GM21576 (cell line): ENCODE data around the gene MRPL41.
"Not testable (repeated sequence)": the region's sequence is repeated elsewhere in the genome, so short reads cannot be mapped to it uniquely, and the experiment has no call there.

Experiments used
- ATAC-seq: cut with Tn5 transposase; IDR thresholded peaks from one replicate; pipeline ENCODE4 v1.9.1; 2021; ENCODE audit warnings: mild to moderate bottlenecking, moderate library complexity; ENCODE audit not compliant: unreplicated experiment

MRPL41 gene

DNA sequence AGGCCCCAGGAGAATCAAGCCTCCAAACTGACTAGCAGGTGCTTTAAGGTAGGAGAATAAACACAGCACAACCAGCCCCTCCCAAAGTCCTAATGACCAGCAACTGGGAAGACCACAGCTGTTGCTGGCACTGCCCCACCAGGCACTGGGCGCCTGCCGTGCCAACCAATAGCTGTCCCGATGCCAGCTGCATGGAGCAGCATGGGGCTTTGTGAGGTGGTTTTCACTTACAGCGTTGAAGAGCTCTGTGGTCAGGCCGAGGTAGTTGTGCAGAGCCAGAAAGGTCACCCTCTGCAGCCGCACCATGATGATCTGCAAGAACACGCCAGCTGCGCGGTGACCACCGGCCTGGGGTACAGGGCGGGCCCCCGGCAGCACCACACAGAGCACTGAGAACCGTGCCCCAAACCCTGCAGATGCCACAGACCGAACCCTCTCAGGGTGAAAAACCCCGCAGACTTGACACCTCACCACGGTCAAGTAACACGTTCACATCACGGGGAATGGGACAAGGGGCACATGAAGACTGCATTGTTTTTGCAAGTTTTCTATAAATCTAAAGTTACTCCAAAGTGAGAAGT, 30.2 kb upstream of the MRPL41 start:
- no peak for ATAC-seq

DNA sequence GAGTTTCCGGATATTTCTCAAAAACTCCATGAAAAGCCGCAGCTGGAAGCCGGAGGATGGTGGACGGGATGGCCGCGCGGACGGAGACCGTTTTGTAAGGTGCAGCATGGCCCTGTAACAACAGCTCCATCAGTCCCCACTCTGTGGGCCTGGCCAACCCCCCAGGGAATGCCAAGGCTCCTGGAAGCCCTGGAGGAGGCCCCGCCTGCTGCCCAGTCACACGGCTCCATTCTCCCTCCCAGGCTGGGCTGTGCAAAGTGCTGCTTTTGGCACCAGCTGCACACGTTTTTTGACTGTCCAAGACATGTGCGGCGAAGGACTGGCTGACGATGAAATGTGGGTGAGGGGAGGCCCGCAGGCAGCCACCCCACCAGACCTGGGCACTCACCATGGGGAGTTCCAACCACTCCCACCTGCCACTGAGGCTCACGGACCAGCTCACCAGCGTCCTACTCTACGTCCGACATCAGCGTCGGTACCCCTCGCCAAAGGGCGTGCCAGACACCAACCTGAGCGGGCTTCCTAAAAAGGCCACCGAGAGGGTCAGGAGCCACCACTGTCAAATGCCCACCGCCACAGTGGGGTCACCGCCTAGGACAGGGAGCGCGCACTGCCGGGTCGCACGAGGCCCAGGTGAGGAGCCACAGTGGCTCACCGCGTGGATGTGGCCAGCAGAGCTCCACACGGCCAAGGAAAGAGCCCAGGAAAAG, 28.8 kb upstream of the MRPL41 start:
- no peak for ATAC-seq

DNA sequence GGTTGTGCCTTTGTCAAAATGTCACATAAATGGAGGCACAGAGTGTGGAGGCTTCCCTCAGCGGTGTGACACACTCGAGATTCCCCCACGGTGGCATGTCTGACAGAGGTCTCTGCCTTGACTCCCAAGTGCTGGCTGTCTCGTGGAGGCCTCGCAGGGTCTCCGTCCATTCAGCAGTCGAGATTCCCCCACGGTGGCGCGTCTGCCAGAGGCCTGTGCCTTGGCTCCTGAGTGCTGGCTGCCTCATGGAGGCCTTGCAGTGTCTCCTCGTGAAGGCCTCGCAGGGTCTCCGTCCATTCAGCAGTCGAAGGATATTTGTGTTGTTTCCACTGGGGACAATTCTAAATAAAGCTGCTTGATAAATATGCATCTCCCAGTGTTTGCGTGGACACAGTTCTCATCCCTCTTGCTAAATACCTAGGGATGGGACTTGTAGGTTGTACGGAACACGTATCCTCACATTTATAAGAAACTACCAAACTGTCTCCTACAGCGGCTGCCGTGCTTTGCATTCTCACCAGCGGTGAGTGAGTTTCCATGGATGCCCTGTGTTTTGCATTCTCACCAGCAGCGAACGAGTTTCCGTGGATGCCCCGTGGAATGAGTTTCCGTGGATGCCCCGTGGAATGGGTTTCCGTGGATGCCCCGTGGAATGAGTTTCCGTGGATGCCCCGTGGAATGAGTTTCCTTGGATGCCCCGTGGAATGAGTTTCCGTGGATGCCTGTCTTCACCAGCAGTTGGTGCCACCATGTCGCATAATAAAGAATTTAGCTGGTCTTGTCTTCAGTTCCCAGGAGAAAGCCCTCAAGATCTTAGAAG, 27.3 kb upstream of the MRPL41 start:
- no peak for ATAC-seq

DNA sequence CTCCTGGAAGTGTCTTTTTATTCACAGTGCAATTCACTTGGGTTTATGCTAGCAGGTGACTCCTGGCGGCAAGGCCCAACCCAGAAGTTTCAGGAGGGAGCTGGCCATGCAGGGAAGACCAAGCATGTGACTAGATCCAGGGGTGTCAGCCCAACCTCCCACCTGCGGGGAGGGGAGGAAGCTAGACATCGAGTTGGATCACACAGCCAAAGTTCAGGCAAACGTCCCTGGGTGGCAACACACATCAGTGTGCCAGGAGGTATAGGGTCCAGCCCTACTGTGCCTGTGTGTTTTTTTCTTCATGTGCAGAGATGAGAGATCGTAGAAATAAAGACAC, 26.7 kb upstream of the MRPL41 start:
- no peak for ATAC-seq

DNA sequence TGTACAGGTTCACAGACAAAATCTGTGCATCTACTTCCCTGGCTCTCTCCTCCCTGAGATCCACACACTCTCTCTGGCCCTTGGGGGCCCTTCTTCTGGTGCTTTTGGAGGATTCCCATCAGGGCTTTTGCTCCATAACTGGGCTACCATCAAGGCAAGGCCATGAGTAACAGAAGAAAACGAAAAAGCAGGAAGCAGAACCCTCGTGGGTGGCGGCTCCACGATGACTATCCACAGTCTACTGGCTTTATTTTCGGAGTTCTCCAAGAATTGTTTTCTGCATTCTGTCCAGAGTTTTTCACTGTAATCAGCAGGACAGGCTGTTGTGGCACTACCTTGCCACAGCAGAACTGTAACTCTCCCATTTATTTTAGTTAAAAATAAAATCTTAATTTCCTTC, 21.3 kb upstream of the MRPL41 start:
- ATAC-seq: no peak

DNA sequence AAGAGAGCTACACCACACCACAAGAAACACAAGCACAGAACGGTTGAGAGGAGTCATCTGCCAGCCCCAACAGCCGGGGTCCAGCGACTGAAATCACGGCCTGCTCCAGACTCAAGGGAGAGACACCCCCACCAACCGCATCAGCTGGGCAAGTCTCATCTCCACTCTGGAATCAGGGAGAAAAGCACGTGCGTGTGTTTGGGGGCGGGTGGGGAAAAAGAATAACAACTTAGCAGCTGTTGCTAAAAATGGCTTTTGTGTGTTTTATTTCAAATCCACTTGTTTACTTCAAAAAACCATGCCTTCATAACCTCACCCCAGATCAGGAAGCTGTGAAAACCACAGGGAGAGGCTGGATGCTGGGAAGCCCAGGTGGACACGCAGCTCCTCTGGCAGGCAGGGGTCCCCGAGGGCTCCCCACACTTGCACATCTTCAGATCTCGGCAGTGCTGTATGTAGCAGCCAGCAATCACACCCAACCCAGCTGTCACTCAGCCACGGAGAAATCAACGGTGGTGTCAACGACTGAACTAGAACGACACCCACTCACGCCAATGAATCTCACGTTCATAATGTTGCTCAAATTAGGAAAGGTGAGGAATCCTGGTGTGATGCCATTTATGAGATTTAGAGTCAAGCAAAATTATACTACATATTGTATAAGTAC, 20.4 kb upstream of the MRPL41 start:
- no peak for ATAC-seq

DNA sequence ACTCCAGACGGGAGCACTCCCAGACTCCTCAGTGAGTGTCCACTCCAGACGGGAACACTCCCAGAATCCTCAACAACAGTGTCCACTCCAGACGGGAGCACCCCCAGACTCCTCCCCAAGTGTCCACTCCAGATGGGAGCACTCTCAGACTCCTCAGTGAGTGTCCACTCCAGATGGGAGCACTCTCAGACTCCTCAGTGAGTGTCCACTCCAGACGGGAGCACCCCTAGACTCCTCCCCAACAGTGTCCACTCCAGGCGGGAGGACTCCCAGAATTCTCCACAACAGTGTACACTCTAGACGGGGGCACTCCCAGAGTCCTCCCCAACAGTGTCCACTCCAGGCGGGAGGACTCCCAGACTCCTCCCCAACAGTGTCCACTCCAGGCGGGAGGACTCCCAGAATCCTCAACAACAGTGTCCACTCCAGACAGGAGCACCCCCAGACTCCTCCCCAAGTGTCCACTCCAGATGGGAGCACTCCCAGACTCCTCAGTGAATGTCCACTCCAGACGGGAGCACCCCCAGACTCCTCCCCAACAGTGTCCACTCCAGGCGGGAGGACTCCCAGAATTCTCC, 18.7 kb upstream of the MRPL41 start:
- not testable (repeated sequence) for ATAC-seq

DNA sequence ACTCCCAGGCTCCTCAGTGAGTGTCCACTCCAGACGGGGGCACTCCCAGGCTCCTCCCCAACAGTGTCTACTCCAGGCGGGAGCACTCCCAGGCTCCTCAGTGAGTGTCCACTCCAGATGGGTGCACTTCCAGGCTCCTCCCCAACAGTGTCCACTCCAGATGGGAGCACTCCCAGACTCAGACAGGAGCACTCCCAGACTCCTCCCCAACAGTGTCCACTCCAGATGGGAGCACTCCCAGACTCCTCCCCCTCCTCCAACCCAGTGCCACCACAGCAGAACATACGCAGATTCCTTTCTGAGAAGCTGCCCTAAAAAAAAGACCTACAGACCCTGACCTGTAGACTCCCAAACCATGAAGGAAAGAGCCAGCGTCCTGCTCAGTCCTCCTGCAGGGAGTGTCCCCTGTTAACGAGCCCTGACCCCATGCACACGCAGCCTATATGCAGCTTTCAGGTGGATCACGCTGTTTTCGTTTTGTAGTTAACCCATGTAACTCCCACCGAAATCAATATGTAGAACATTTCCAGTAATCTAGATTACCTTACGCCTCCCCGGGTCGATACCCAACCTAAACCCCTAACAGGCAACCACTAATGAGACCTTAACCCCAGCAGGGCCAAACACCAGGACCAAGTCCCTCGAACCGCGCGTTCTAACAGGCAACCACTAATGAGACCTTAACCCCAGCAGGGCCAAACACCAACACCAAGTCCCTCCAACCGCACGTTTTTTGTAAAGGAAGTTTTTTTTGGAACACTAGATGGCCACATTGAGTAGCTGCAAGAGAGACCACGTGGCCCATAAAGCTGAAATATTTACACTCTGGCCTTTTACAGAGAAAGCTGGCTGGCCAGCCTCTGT, 17.2 kb upstream of the MRPL41 start:
- no peak for ATAC-seq

DNA sequence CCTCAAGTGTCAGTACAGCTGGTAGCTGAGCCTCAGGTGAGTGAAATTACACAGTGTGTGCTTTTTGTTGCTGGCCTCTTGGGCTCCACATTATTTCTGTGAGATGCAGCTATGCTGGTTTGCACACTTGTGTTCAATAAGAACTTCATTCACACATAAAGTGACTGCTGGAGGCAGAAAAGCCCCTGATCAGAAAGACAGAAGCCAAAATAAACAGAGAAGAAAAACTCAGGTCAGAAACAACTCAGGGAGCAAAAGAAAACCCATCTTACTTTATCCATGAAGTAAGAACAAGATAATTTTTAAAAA, 16.6 kb upstream of the MRPL41 start:
- no peak for ATAC-seq

DNA sequence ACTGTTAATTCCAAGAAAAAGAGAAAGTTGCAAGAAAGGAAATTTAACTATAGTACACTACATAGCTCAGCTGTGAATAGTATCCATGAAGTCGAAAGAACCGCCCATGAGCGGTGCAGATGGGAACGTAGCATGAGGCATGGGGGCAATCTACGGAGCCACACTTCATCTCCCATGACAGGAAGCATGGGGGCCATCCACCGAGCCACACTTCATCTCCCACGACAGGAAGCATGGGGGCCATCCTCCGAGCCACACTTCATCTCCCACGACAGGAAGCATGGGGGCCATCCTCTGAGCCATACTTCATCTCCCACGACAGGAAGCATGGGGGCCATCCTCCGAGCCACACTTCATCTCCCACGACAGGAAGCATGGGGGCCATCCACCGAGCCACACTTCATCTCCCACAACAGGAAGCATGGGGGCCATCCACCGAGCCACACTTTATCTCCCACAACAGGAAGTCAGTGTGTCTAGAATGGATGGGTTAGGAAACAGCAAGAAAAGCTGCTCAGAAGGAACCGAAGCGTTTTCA, 15.0 kb upstream of the MRPL41 start:
- not testable (repeated sequence) for ATAC-seq

DNA sequence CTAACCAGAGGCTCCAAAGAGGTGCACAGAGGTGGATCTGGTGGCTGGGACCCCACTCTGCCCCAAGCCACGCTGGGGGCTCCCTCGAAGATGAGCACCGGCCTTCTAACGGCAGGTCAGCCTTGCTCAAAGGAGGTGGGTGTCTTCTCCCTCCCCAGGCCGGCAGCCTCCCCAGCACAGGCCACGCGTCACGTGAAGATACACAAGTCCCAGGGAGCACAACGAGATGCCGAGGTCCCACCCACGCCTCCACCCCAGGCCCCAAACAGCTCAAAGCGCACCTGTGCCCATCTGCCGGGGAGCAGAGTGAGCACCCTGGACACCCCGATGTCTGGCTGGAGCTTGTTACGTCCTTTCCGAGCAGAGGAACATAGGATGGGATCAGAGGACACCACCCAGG, 13.6 kb upstream of the MRPL41 start:
- no peak for ATAC-seq

DNA sequence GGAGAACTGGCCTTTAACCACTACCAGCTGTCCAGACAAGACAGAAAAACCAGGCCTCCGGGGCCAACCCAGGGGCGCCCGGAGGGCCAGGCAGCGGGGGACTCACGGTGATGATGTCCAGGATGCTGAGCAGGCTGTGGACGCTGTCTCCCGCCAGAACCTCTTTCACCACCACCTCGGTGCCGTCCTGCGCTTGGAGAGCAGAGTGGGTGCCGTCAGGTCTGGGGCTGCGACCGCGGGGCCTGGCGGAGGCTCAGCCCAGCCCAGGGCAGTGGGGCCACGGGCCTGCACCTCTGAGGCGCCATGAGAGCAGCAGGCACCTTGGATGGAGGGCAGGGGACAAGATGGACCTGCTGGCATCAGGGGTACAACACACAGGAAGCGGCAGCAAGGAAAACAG, 11.1 kb upstream of the MRPL41 start:
- no peak for ATAC-seq

DNA sequence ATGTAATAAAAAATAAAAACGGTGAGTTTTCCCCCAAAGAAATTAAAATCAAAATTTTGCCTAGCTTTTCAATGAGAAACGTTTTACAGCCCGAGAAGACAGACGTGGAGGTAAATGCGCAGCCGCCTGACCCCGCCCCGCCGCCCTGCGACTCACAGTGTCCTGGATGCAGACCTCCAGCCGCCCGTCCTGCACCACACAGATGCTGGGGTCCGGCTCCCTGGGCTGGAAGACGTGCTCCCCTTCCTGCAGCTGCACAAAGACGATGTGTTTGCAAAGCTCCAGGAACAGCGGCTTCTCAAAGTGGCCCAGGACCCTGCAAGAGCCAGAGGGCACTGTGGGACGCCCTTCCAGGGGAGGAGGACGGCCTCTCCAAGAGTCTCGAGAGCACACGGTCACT, 9.2 kb upstream of the MRPL41 start:
- no peak for ATAC-seq

DNA sequence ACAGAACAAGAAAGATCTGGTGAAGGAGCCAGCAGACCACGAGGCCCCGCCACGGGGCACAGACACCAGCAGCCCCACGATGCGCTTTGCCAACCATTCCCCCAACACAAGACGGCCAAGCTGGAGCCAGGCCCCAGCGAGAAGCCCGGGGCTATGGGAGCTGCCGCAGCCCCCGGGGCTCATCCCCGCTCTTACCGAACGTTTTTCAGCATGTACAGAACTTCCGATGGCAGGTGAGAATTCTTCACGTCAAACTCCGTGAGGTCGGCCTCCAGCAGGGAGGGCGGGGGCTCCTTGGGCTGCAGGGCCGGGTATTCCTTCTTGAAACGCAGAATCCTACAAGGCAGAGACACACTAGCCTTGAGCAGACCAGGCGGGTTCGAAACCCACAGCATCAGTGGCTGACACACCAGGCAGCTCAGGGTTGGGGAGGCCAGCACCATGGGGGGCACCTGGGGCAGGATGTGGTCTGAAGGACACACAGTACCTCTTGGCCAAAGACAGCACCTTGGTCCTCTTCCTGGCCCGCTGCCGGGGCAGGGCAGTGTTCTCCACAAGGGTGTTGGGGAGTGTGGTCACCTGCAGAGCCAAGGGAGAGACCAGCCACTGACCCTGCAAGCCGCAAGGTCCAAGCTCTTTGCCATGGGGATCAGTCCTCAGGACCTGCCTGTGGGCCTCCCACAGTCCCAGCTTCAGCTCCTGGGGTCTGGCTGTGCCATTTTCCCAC, 8.3 kb upstream of the MRPL41 start:
- ATAC-seq: no peak

DNA sequence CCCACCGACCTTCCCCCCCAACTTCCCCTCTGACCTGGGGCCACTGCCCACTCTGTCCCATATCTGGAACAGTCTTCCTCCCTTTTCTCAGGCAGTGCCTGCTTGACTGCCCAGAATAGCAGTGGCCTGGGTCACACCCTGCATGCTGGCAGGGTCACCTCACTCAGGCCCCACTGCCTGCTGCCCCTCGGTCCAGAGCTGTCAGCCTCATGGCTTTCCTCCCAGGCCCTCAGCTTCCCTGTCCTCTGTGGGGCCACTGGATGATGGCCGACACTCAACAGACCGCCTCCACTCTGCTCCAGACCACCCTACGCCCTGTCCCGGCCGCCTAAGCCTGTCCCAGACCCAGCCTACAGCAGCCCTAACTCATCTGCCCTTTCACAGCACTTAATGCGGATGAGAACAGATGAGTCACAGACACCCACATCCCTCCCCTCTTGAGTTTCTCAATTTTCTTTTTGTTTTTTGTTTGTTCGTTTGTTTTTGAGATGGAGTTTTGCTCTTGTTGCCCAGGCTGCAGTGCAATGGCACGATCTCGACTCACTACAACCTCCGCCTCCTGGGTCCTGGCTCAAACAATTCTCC, 7.4 kb upstream of the MRPL41 start:
- no peak for ATAC-seq

DNA sequence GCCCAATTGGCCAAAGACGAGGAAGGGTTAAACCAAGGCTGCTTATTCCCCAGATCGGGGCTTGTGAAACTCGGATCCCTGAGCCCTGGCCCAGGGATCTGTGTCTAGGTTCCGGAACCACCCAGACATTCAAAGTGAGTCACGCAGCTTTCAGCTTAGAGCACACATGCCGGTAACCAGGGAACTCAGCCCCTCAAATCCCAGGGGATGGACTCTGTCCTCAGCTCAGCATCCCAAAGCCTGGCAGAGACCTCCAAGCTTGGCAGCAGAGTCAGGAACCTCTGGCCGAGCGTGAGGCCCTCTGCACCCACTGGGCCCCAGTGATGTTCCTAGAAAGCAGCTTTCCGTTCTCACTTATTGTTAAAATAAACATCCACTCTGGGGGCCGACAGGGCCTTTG, 6.6 kb upstream of the MRPL41 start:
- no peak for ATAC-seq

DNA sequence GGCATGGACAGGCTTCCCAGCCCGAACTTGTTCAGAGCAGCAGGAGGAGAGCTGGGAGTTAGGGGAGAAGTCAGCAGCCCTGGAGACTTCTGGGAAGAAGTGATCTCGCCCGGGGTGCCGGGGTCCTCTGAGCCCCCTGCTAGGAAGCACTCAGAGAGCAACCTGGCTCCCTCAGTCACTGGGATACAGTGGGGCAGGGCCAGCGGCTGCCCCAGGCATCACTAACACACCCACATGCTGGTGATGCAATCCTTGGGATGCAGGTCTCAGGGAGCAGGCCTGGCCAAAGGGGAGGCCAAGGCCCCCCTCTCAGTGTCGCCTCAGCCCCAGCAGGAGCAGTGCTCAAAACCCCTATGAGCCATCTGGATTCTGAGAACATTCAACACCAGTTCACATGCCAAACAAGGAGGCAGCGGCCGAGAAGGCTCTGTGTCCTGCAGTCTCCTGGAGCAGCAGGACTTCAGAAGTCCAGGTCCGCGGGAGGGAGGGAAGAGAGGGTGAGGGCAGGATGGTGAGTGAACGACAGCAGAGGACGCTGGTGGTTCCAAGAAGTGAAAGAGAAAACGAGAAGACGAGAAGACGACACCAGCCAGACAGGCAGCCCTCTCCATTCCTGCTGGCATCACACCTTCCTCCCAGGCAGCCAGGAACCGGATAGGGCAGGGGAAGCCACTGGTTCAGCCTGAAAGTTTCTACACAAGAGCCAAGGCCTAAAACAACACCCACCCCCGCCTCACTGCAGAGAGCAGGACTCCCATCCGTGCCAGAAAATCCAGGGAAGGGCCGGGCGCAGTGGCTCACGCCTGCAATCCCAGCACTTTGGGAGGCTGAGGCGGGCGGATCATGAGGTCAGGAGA, 3.8 kb upstream of the MRPL41 start:
- no peak for ATAC-seq

DNA sequence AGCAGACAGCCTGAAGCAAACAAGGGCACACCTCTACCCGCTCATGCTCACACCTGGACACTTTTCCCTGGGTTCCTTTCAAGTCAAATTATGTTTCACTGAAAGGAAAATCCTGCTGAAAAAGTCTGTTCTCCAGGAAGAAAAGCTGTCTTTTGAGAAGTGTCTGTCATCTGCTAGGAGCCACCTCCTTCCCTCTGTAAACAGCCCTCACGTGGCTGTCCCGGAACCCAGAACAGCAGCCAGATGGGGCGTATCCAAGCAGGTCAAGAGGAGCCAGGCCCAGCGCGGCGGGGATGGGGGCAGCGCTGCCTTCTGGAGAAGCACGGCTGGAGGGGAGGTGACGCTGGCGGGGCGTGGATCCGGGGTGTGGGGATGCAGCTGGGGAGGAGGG, 1.5 kb upstream of the MRPL41 start, which contains the start of gene PNPLA7:
TSS of gene PNPLA7 (minus strand) at position 172 of the 391 bp plus-strand sequence. CDS start 205 bp downstream, outside the sequence.
- ATAC-seq: no peak
